ENCODE data around the gene RAX. TPM values are rescaled to one million over a fixed set of nuclear protein-coding genes. Genes with fewer than 3 reads are reported as not detected.

The RAX gene
- total and polyA plus RNA-seq, 2 of the 4 experiments (the other 2 are of a cell fraction), result not detected

DNA sequence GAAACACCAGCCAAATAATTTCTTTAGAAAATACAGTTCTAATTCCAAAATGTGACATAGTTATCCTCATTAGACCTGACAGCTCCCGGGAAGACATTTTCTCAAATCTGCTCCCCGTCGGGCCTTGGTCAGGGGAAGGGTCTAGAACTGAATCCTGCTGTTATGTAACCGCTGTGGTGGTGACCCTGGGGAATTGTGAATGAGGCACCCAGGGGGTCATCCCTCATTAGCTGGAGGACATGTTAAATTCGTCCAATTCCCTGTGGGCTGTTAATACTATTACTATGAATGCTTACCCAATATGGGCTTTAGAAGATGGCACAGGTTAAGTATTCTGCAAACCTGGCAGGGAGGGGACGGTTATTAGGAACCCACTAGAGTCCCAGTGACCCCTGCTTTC is 33.4 kb upstream of the RAX start:
- H2AK9ac ChIP-seq (replicated peaks; ENCODE audit: low read depth, low read length, poor library complexity), result no peak overlapping the region
- H3K18ac ChIP-seq (ENCODE audit: low read depth, low read length), result no peak overlapping the region
- no peak overlapping the region for H2BK5ac ChIP-seq (ENCODE audit: low read depth, low read length, poor library complexity, severe bottlenecking)
- BruUV-seq (replicated peaks), result no TSS peak
- no peak overlapping the region for H3K4me2 ChIP-seq (ENCODE audit: low read depth, low read length)
- no peaks in the 10 kb centered on the region for H3K9me1 ChIP-seq (ENCODE audit: insufficient read depth, low read length)
- H2AK5ac ChIP-seq (ENCODE audit: low read depth, low read length), result no peak overlapping the region
- H2BK20ac ChIP-seq (ENCODE audit: low read depth, low read length), result no peak overlapping the region
- no peak overlapping the region for H3K56ac ChIP-seq (ENCODE audit: extremely low read depth, insufficient read depth, low read length)
- in situ Hi-C loops (cut with MboI; ENCODE audit: low sequenced_read_pairs) (loop anchor here (5.0 kb wide), 1 partner anchor 91 kb away; no protein-coding TSS in a partner anchor), intact Hi-C loops (cut with micrococcal nuclease) (no loop called here), dilution Hi-C loops (cut with HindIII; ENCODE audit: low sequenced_read_pairs, unreplicated experiment) (no loop called here)
- H3K27me3 ChIP-seq (ENCODE audit: control insufficient read depth, insufficient read depth, low read length), result peaks cover 57% of the 10 kb centered on the region
- CTCF ChIA-PET, result no interaction called here
- no peak overlapping the region for H3K14ac ChIP-seq (replicated peaks; ENCODE audit: low read depth, low read length)
- no peak overlapping the region for H3K4me3 ChIP-seq (ENCODE audit: insufficient read depth, low read depth, low read length)
- WGBS, 2 experiments (ENCODE audit: extremely low coverage in 2 of 2, insufficient read length in 1 of 2), result no CpG with 5 or more reads among the region's 6 CpGs
- H4K5ac ChIP-seq (ENCODE audit: low read depth, low read length), result no peak overlapping the region
- peaks cover 2% of the 10 kb centered on the region; the same call in 1 of the 2 replicates for H3K4me1 ChIP-seq (ENCODE audit: control insufficient read depth, insufficient read depth, low read length)
- H3K27ac ChIP-seq (ENCODE audit: insufficient read depth, low read length), result no peak overlapping the region
- DNase-seq (no peak), ATAC-seq (ENCODE audit: low read depth) (no peak)
- no peak overlapping the region for H4K91ac ChIP-seq (ENCODE audit: insufficient read depth, low read depth, low read length)
- no peak overlapping the region for H2AFZ ChIP-seq (replicated peaks; ENCODE audit: low read length, poor library complexity)
- H2BK120ac ChIP-seq (ENCODE audit: low read depth, low read length), result no peak overlapping the region
- no peak overlapping the region for H2BK15ac ChIP-seq (ENCODE audit: low read depth, low read length)
- no peak overlapping the region for H3K4ac ChIP-seq (ENCODE audit: low read depth, low read length)
- H4K8ac ChIP-seq (ENCODE audit: low read depth in 2 of 2, low read length in 2 of 2), result no peak overlapping the region
- no peaks in the 10 kb centered on the region for H3K36me3 ChIP-seq (ENCODE audit: control insufficient read depth, insufficient read depth, low read length)
- H3K79me1 ChIP-seq (ENCODE audit: low read depth in 1 of 2, low read length in 2 of 2), result no peaks in the 10 kb centered on the region
- no peaks in the 10 kb centered on the region for H3K9me3 ChIP-seq (ENCODE audit: control insufficient read depth, insufficient read depth, low read length)
- no peak overlapping the region for H3K23ac ChIP-seq (ENCODE audit: low read depth, low read length)
- no peak overlapping the region for H3K9ac ChIP-seq (ENCODE audit: low read depth, low read length)
- H4K20me1 ChIP-seq (ENCODE audit: insufficient read depth, low read length), result no peaks in the 10 kb centered on the region
- POLR2A ChIA-PET (ENCODE audit: unreplicated experiment), result no interaction called here
- no peak for TF ChIP-seq CEBPB (IDR thresholded peaks at IDR 0.05; ENCODE audit: low read depth, low read length)
- no peak for TF ChIP-seq MAFK (IDR thresholded peaks at IDR 0.05; ENCODE audit: low read depth, low read length)
- TF ChIP-seq, protein P1, sequence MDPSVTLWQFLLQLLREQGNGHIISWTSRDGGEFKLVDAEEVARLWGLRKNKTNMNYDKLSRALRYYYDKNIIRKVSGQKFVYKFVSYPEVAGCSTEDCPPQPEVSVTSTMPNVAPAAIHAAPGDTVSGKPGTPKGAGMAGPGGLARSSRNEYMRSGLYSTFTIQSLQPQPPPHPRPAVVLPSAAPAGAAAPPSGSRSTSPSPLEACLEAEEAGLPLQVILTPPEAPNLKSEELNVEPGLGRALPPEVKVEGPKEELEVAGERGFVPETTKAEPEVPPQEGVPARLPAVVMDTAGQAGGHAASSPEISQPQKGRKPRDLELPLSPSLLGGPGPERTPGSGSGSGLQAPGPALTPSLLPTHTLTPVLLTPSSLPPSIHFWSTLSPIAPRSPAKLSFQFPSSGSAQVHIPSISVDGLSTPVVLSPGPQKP (IDR thresholded peaks at IDR 0.05; ENCODE audit: borderline replicate concordance, low read depth, low read length), result no peak
- no peak for TF ChIP-seq CHD1 (IDR thresholded peaks at IDR 0.05; ENCODE audit: low read depth, low read length)
- no peak for TF ChIP-seq POLR2A (IDR thresholded peaks at IDR 0.05; ENCODE audit: low read depth, low read length)
- no peak for TF ChIP-seq MAZ (IDR thresholded peaks at IDR 0.05; ENCODE audit: borderline replicate concordance, low read depth, low read length)
- TF ChIP-seq RAD21 (IDR thresholded peaks at IDR 0.05; ENCODE audit: low read length), result no peak
- TF ChIP-seq, protein P2, sequence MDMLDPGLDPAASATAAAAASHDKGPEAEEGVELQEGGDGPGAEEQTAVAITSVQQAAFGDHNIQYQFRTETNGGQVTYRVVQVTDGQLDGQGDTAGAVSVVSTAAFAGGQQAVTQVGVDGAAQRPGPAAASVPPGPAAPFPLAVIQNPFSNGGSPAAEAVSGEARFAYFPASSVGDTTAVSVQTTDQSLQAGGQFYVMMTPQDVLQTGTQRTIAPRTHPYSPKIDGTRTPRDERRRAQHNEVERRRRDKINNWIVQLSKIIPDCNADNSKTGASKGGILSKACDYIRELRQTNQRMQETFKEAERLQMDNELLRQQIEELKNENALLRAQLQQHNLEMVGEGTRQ (IDR thresholded peaks at IDR 0.05; ENCODE audit: low read depth, low read length), result no peak
- no peak for TF ChIP-seq RFX5 (IDR thresholded peaks at IDR 0.05; ENCODE audit: low read depth, low read length)
- TF ChIP-seq SMC3 (IDR thresholded peaks at IDR 0.05; ENCODE audit: low read depth, low read length), result no peak
- no peak for TF ChIP-seq MXI1 (IDR thresholded peaks at IDR 0.05; ENCODE audit: borderline replicate concordance, low read depth, low read length)
- TF ChIP-seq RCOR1 (IDR thresholded peaks at IDR 0.05; ENCODE audit: insufficient replicate concordance, low read length), result no peak
- TF ChIP-seq BHLHE40 (IDR thresholded peaks at IDR 0.05; ENCODE audit: low read depth, low read length), result no peak
- no peak for TF ChIP-seq FOS (IDR thresholded peaks at IDR 0.05; ENCODE audit: low read depth, low read length)
- TF ChIP-seq NFE2L2 (IDR thresholded peaks at IDR 0.05; ENCODE audit: low read depth, low read length), result no peak
- TF ChIP-seq, protein P3, sequence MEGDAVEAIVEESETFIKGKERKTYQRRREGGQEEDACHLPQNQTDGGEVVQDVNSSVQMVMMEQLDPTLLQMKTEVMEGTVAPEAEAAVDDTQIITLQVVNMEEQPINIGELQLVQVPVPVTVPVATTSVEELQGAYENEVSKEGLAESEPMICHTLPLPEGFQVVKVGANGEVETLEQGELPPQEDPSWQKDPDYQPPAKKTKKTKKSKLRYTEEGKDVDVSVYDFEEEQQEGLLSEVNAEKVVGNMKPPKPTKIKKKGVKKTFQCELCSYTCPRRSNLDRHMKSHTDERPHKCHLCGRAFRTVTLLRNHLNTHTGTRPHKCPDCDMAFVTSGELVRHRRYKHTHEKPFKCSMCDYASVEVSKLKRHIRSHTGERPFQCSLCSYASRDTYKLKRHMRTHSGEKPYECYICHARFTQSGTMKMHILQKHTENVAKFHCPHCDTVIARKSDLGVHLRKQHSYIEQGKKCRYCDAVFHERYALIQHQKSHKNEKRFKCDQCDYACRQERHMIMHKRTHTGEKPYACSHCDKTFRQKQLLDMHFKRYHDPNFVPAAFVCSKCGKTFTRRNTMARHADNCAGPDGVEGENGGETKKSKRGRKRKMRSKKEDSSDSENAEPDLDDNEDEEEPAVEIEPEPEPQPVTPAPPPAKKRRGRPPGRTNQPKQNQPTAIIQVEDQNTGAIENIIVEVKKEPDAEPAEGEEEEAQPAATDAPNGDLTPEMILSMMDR (conservative IDR thresholded peaks at IDR 0.05; ENCODE audit: low read depth, low read length), result no peak

Measured in IMR-90 (cell line).